ENCODE results near the gene TCP11L2. TPM values are rescaled to one million over a fixed set of nuclear protein-coding genes. Genes with fewer than 3 reads are reported as not detected.

The TCP11L2 gene
- total RNA-seq, 1 experiment from 2014 or later: 12.1 TPM

GRCh38 chr12:106275458-106275857, 27.1 kb upstream of the TCP11L2 start:
- TF ChIP-seq, protein P1, sequence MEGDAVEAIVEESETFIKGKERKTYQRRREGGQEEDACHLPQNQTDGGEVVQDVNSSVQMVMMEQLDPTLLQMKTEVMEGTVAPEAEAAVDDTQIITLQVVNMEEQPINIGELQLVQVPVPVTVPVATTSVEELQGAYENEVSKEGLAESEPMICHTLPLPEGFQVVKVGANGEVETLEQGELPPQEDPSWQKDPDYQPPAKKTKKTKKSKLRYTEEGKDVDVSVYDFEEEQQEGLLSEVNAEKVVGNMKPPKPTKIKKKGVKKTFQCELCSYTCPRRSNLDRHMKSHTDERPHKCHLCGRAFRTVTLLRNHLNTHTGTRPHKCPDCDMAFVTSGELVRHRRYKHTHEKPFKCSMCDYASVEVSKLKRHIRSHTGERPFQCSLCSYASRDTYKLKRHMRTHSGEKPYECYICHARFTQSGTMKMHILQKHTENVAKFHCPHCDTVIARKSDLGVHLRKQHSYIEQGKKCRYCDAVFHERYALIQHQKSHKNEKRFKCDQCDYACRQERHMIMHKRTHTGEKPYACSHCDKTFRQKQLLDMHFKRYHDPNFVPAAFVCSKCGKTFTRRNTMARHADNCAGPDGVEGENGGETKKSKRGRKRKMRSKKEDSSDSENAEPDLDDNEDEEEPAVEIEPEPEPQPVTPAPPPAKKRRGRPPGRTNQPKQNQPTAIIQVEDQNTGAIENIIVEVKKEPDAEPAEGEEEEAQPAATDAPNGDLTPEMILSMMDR (conservative IDR thresholded peaks at IDR 0.05; ENCODE audit: low read depth, low read length): no peak
- TF ChIP-seq EZH2 (IDR thresholded peaks at IDR 0.05; ENCODE audit: low read length, unreplicated experiment) (no peak), EZH2phosphoT487 (IDR thresholded peaks at IDR 0.05; ENCODE audit: borderline replicate concordance, low read length) (no peak)
- no peak for ATAC-seq
- H3K27ac ChIP-seq (ENCODE audit: low read length): no peak overlapping the region

DNA sequence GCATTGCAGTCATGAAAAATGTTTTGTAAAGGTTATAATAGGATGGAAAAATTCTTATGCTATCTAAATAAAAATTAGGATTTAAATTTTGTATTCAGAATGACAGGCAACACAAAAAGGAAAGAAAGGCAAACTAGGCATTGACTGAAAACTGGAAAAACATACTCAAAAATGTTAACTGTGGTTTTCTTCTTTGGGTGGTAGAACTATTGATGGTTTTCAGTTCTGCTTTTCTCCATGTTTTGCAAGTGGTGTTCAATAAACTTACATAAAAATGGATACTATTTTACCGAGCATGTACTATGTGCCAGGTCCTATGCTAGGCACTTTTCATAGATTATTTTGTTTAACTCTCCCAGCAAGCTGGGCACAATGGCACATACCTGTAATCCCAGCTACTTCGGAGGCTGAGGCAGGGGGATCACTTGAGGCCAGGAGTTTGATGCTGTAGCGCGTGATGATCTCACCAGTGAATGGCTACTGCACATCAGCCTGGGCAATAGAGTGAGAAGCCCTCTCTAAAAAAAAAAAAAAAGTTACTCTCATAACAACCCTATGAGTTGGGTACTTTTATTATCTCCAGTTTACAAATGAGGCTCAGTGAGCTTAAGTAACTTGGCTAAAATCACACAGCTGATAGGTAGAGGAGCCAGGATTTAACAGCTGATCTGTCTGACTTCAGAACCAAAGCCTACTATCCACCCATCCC, 26.3 kb upstream of the TCP11L2 start:
- peaks cover 7% of the 10 kb centered on the region for H3K4me1 ChIP-seq (ENCODE audit: insufficient read depth, low read length)
- no peak for ATAC-seq
- no peaks in the 10 kb centered on the region for H3K36me3 ChIP-seq (ENCODE audit: low read depth, low read length)
- TF ChIP-seq, protein P1 (conservative IDR thresholded peaks at IDR 0.05; ENCODE audit: low read depth, low read length): no peak
- TF ChIP-seq EZH2phosphoT487 (IDR thresholded peaks at IDR 0.05; ENCODE audit: borderline replicate concordance, low read length) (no peak), EZH2 (IDR thresholded peaks at IDR 0.05; ENCODE audit: low read length, unreplicated experiment) (no peak)
- no peak overlapping the region for H3K4me2 ChIP-seq (ENCODE audit: low read length)
- no peaks in the 10 kb centered on the region for H3K27me3 ChIP-seq (ENCODE audit: low read length)
- H3K9me2 ChIP-seq (replicated peaks; ENCODE audit: low read length): no peaks in the 10 kb centered on the region
- intact Hi-C loops (cut with micrococcal nuclease): no loop called here
- H4K20me1 ChIP-seq (ENCODE audit: low read length): no peaks in the 10 kb centered on the region
- DNase-seq: no peak
- ChIA-PET POLR2A (ENCODE audit: unreplicated experiment) (no interaction called here), CTCF (interaction anchor here (0.6 kb wide), 1 partner anchor 1007 kb away, joined by 5 read pairs; no protein-coding TSS in a partner anchor)
- H3F3A ChIP-seq (ENCODE audit: low read length, unreplicated experiment): no peaks in the 10 kb centered on the region
- H3K9ac ChIP-seq (ENCODE audit: low read length): no peak overlapping the region
- H3K79me2 ChIP-seq (ENCODE audit: low read length): no peaks in the 10 kb centered on the region
- no peak overlapping the region for H3K27ac ChIP-seq (ENCODE audit: low read length)
- H3K4me3 ChIP-seq (ENCODE audit: low read length): no peak overlapping the region
- no peak overlapping the region for H2AFZ ChIP-seq (ENCODE audit: low read length)
- BruUV-seq (replicated peaks): no TSS peak
- H3K9me3 ChIP-seq (ENCODE audit: low read length): no peaks in the 10 kb centered on the region

More at GRCh38 chr12:106275458-106275857, 27.1 kb upstream of the TCP11L2 start:
- no peaks in the 10 kb centered on the region for H4K20me1 ChIP-seq (ENCODE audit: low read length)
- CTCF ChIA-PET: no interaction called here
- no peaks in the 10 kb centered on the region for H3K36me3 ChIP-seq (ENCODE audit: low read depth, low read length)
- H3F3A ChIP-seq (ENCODE audit: low read length, unreplicated experiment): no peaks in the 10 kb centered on the region
- no peaks in the 10 kb centered on the region for H3K9me3 ChIP-seq (ENCODE audit: low read length)
- no peak overlapping the region for H3K9ac ChIP-seq (ENCODE audit: low read length)
- intact Hi-C loops (cut with micrococcal nuclease): no loop called here
- H3K79me2 ChIP-seq (ENCODE audit: low read length): no peaks in the 10 kb centered on the region
- H3K4me2 ChIP-seq (ENCODE audit: low read length): no peak overlapping the region
- no peaks in the 10 kb centered on the region for H3K9me2 ChIP-seq (replicated peaks; ENCODE audit: low read length)
- H3K4me3 ChIP-seq (ENCODE audit: low read length): no peak overlapping the region
- H3K27me3 ChIP-seq (ENCODE audit: low read length): no peaks in the 10 kb centered on the region
- H3K4me1 ChIP-seq (ENCODE audit: insufficient read depth, low read length): no peaks in the 10 kb centered on the region
- POLR2A ChIA-PET (ENCODE audit: unreplicated experiment): no interaction called here
- DNase-seq: no peak
- H2AFZ ChIP-seq (ENCODE audit: low read length): no peak overlapping the region
- BruUV-seq (replicated peaks): no TSS peak

GRCh38 chr12:106280106-106280505, 22.4 kb upstream of the TCP11L2 start:
- intact Hi-C loops (cut with micrococcal nuclease): loop anchor here (10.0 kb wide), 2 partner anchors 875 to 1065 kb away; no protein-coding TSS in a partner anchor
- no peak overlapping the region for H3K4me2 ChIP-seq (ENCODE audit: low read length)

More at GRCh38 chr12:106280106-106280505, 22.4 kb upstream of the TCP11L2 start:
- no peak overlapping the region for H3K27ac ChIP-seq (ENCODE audit: low read length)
- 0 out of 2 replicates have a peak, but pooled peaks cover 5% of the 10 kb centered on the region for H3K9me3 ChIP-seq (ENCODE audit: low read length)
- peaks cover 24% of the 10 kb centered on the region for H3K4me1 ChIP-seq (ENCODE audit: insufficient read depth, low read length)
- no peak overlapping the region for H3K9ac ChIP-seq (ENCODE audit: low read length)
- H3F3A ChIP-seq (ENCODE audit: low read length, unreplicated experiment): no peaks in the 10 kb centered on the region
- H2AFZ ChIP-seq (ENCODE audit: low read length): no peak overlapping the region
- CTCF ChIA-PET: no interaction called here
- POLR2A ChIA-PET (ENCODE audit: unreplicated experiment): no interaction called here
- H3K4me3 ChIP-seq (ENCODE audit: low read length): no peak overlapping the region
- no peaks in the 10 kb centered on the region for H3K9me2 ChIP-seq (replicated peaks; ENCODE audit: low read length)
- no TSS peak for BruUV-seq (replicated peaks)
- no peak for ATAC-seq
- no peaks in the 10 kb centered on the region for H3K79me2 ChIP-seq (ENCODE audit: low read length)
- H3K36me3 ChIP-seq (ENCODE audit: low read depth, low read length): no peaks in the 10 kb centered on the region
- no peaks in the 10 kb centered on the region for H4K20me1 ChIP-seq (ENCODE audit: low read length)
- no peaks in the 10 kb centered on the region for H3K27me3 ChIP-seq (ENCODE audit: low read length)
- TF ChIP-seq EZH2phosphoT487 (IDR thresholded peaks at IDR 0.05; ENCODE audit: borderline replicate concordance, low read length): no peak
- TF ChIP-seq, protein P1 (conservative IDR thresholded peaks at IDR 0.05; ENCODE audit: low read depth, low read length): no peak
- no peak for TF ChIP-seq EZH2 (IDR thresholded peaks at IDR 0.05; ENCODE audit: low read length, unreplicated experiment)
- no peak for DNase-seq

Data from PC-3 (cell line).